DMS53 (cell line): Measurements from ENCODE around the gene SMIM44.

ENCODE experiments used
- DNase-seq: peaks from one replicate; lab custom pipeline; 2025; lab: John Stamatoyannopoulos, UW

The SMIM44 gene

DNA sequence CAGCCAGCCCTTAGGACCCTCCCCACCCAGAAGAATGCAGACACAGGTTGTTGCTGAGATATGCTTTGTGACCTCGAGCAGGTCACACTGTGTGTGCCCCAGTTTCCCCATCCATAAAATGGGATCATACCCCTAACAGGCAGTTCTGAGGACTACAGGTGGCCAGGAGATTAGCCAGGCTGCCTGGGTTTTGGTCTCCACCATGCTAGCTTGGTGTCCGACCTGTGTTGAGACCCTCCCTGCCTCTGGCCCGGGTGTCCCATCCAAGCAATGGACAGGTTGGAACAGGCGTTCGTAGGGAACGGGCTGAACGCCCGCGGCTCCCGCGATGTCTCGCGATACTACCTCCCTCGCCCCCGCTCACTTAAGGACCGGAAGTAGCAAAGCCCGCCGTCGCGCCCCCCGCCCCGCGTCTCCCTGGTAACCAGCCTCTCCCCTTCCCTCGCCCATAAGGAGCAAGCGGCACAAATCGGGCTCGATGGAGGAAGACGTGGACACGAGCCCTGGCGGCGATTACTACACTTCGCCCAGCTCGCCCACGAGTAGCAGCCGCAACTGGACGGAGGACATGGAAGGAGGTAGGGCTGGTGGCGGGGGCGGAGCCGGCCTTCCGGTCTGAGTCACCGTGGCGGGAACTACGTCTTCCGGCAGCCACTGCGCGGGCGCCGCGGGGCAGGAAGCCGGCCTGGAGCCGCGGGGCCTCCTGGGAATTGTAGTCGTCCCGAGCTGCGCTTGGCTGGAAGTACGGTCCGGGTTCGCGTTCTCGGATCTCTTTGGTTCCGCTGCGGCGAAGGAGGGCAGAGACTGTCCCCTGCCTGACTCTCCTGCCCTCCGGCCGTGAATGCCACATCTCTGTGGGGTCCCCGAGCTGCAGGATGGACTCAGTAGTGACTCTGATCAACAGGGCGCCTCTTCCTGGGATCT is 48.3 kb downstream of the SMIM44 start:
- DNase-seq, result peak; percentile 96

DNA sequence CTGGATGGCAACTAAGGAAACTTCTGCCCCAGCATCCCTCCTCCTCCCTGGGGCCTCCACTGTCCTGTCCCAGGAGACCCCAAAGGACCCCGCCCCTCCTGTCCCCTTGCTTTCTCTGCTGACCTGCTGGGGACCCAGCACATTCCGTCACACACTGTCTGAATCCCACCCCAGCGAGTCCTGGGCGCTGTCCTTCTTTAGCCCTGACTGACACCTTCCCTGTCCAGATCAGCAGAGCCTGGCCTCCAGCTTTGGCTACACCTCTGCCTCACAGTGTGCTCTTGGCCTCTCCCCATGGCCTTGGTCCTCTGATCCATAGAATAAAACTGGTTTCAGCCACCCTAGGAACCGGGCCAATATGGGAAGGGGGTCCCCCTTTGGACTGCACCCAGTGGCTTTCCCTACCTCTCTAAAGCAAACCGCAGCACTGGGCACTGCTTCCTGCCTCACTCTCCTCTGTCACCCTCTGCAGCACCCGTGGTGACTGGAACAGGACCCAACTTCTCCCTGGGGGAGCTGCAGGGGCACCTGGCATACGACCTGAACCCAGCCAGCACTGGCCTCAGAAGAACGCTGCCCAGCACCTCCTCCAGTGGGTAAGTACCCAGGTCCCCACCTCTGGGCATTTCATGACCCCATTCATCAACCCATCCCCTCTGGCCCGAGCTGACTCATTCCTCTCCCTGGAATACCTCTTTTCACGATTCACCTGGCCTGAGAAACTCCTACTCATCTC is 49.3 kb downstream of the SMIM44 start:
- DNase-seq, result no peak

DNA sequence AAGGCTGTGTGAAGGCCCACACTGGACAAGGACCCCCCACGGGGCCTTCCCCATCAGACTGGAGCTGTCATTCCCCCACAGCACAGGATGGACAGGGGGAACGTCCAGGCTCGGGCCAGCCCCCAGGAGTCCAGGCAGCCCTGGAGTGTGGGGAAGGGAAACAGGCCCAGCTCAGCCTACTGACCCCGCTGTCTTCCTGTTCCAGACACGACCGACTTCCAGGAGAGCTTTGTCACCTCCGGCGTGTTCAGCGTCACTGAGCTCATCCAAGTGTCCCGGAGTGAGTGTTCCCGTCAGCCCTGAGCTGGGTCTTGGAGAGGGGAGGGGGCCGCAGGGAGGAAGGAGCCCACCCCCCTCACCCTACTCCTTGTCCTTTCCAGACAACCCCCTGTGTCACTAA is 49.9 kb downstream of the SMIM44 start:
- no peak for DNase-seq
